Right hindlimb (tissue), 1 donor: ENCODE results near the gene WDR6.

Experiments
- DNase-seq: peaks from one replicate; pipeline ENCODE4 v3.0.0-alpha.2; 2018

The WDR6 gene

GRCh38 chr3:49030321-49030720 is 23.1 kb downstream of the WDR6 start:
- no peak for DNase-seq

GRCh38 chr3:49032646-49033304 is 25.6 kb downstream of the WDR6 start:
- DNase-seq = no peak

GRCh38 chr3:49034650-49035049 is 27.5 kb downstream of the WDR6 start:
- DNase-seq = no peak

GRCh38 chr3:49035281-49035680 is 28.1 kb downstream of the WDR6 start:
- no peak for DNase-seq

GRCh38 chr3:49053543-49053942 is 46.4 kb downstream of the WDR6 start:
- DNase-seq = no peak

- DNase-seq = no peak
Observed at GRCh38 chr3:49054344-49054862, 47.2 kb downstream of the WDR6 start.

- no peak for DNase-seq
Observed at GRCh38 chr3:49057268-49057667, 50.1 kb downstream of the WDR6 start.

- DNase-seq = no peak
Observed at GRCh38 chr3:49058011-49058410, 50.8 kb downstream of the WDR6 start.
